Effector memory CD4-positive, alpha-beta T cell (primary cell): ENCODE data around the gene BICRA.

Source experiments
- DNase-seq, 3 donors: peaks; one replicate each; pipeline ENCODE4 v3.0.0-alpha.2; 2020
- H3K27ac ChIP-seq: 2 replicates; pipeline ENCODE4 v1.7.0; 2013; ENCODE audit warnings: mild to moderate bottlenecking, low read length, moderate library complexity; ENCODE audit not compliant: insufficient read depth, poor library complexity, severe bottlenecking
- H3K27me3 ChIP-seq: replicated peaks from 2 replicates; pipeline ENCODE4 v1.7.0; 2013; ENCODE audit warnings: mild to moderate bottlenecking, low read length; ENCODE audit not compliant: insufficient read depth, control insufficient read depth, poor library complexity, severe bottlenecking
- H3K36me3 ChIP-seq: 2 replicates; pipeline ENCODE4 v1.7.0; 2013; ENCODE audit warnings: mild to moderate bottlenecking, low read length, moderate library complexity; ENCODE audit not compliant: control insufficient read depth, insufficient read depth
- H3K4me1 ChIP-seq: 2 replicates; pipeline ENCODE4 v1.7.0; 2013; ENCODE audit warnings: low read length, mild to moderate bottlenecking; ENCODE audit not compliant: control insufficient read depth, insufficient read depth, poor library complexity, severe bottlenecking
- H3K4me3 ChIP-seq: 2 replicates; pipeline ENCODE4 v1.7.0; 2013; ENCODE audit warnings: low read length, low read depth, mild to moderate bottlenecking; ENCODE audit not compliant: insufficient read depth, poor library complexity, severe bottlenecking
- H3K9me3 ChIP-seq: 2 replicates; pipeline ENCODE4 v1.7.0; 2013; ENCODE audit warnings: mild to moderate bottlenecking, low read length, moderate library complexity; ENCODE audit not compliant: control insufficient read depth

BICRA gene

DNA sequence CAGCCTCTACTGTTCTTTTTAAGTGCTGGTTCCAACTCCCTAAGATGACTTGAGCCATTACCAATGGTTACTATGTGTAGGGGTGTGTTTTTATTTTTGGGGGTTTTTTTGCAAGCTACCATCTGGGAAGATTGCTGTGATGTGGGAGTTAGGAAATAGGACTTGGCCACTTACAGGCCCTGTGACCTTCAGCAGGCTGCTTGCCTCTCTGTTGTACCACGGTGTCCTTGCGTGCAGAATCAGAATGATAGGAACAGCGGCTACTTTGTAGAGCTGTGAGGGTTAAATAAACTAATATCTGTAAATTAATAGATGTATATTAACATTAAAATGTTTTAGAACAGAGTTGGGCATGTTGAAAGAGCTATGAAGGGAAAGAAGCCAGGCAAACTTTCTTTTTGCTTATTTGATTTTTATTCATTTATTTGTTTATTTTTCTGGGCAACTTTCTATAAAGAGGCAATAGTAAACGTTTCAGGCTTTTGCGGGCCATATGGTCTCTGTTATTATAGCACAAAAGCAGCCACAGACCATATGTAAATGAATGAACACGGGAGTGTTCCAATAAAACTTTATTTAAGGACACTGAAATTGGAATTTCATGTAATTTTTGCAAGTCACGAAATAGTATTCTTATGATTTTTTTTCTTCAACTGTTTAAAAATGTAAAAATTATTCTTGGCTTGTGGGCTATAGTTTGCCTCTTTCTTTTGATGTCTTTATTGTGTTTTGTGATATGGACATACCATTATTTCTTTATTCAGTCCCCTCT lies 77.9 kb downstream of the BICRA start:
- Histone ChIP-seq H3K4me1 (no peaks in the 10 kb centered on the region), H3K27me3 (no peaks in the 10 kb centered on the region), H3K36me3 (peaks cover 4% of the 10 kb centered on the region), H3K9me3 (no peaks in the 10 kb centered on the region), H3K27ac (no peak overlapping the region), H3K4me3 (no peak overlapping the region)
- DNase-seq = no peak

DNA sequence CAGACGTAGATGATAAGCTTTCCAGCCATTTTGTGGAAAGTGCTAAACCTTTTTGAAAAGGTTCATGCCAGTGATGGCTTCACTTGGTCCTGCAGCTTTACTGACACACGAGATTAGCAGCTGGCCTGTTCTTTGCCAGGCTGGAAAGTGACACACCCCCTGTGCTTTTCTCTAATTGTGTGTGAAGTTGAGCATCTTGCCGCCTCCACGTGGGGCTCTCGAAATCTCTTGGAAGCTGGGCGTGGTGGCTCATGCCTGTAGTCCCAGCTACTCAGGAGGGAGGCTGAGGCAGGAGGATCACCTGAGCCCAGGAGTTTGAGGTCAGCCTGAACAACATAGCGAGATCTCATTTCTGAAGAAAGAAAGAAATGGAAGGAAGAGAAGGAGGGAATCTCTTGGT lies 79.0 kb downstream of the BICRA start:
- Histone ChIP-seq H3K4me1 (no peaks in the 10 kb centered on the region), H3K27ac (no peak overlapping the region), H3K27me3 (no peaks in the 10 kb centered on the region), H3K9me3 (no peaks in the 10 kb centered on the region), H3K4me3 (no peak overlapping the region), H3K36me3 (no peaks in the 10 kb centered on the region)
- no peak for DNase-seq

DNA sequence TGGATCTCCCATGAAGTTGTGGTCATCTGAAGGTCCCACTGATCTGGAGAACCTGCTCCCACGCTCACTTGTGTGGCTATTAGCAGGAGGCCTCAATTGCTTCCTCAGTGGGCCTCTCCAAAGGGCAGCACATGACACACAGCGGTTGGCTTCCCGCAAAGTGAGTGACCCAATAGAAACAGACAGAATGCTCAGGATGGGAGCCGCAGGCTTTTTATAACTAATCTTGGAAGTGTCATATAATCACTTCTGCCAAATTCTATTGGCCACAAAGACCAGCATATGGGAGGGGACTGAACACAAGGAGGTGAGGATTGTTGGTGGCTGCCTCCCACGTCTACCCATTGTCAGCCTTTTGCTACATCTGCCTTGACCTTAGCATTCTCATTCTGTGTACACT lies 82.2 kb downstream of the BICRA start:
- no peak for DNase-seq
- H3K27me3 ChIP-seq = no peaks in the 10 kb centered on the region
- H3K27ac ChIP-seq = no peak overlapping the region
- H3K36me3 ChIP-seq = peaks cover 6% of the 10 kb centered on the region
- H3K4me3 ChIP-seq = no peak overlapping the region
- no peaks in the 10 kb centered on the region for H3K4me1 ChIP-seq
- no peaks in the 10 kb centered on the region for H3K9me3 ChIP-seq

DNA sequence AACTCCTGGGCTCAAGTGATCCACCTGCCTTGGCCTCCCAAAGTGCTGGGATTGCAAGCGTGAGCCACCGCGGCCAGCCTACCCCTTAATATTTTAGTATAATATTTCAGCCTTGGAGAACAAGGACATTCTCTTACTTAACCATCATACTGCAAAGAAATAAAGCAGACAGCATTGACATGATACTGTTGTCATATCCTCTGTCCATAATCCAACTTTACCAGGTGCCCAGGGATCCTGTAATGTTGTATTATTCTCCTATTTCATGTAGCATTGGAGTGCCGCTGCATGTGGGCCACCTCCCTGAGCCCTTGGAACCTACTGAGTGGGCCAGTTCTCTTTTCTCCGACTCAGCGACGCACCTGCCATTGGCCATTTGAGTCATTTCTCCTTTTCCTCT lies 82.8 kb downstream of the BICRA start:
- peaks cover 12% of the 10 kb centered on the region for H3K36me3 ChIP-seq
- H3K9me3 ChIP-seq = no peaks in the 10 kb centered on the region
- no peak for DNase-seq
- no peak overlapping the region for H3K27ac ChIP-seq
- H3K4me1 ChIP-seq = no peaks in the 10 kb centered on the region
- no peaks in the 10 kb centered on the region for H3K27me3 ChIP-seq
- no peak overlapping the region for H3K4me3 ChIP-seq

DNA sequence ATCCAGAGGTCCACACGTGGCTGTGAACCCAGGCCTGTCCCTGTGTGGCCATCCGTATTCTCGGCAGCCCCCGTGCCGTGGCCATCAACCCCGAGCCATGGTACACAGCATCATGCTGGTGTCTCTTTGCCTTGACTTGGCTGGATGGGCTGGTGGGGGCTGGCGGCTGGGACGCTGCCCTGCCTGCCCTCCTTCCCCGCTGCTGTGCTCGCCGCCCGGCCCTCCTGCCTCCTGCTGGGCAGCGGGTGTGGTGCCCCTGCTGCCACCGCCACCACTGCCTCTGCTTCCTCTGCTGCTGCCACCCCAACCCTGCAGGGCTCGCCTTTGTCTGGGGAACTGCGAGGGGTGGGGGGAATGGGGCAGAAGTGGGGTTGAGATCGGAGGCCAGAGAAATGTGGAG lies 84.6 kb downstream of the BICRA start:
- no peaks in the 10 kb centered on the region for H3K27me3 ChIP-seq
- H3K9me3 ChIP-seq = no peaks in the 10 kb centered on the region
- no peak for DNase-seq
- no peaks in the 10 kb centered on the region for H3K4me1 ChIP-seq
- H3K27ac ChIP-seq = no peak overlapping the region
- peaks cover 15% of the 10 kb centered on the region for H3K36me3 ChIP-seq
- no peak overlapping the region for H3K4me3 ChIP-seq

DNA sequence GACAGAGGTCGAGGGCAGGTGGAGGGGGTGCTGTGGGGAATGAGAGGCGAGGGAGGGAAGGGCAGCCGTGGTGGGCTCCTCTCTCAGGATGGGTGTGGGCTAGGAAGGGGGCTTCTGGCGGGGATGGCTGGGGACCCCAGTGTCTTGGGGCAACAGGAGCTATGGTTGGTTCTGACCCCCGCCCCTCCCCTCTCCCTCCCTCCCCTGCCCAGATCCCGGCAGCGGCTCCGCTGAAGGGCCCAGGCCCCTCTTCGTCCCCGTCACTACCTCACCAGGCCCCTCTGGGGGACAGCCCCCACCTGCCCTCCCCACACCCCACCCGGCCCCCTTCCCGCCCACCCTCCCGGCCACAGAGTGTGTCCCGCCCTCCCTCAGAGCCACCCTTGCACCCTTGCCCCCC lies 85.0 kb downstream of the BICRA start:
- H3K4me3 ChIP-seq = no peak overlapping the region
- H3K9me3 ChIP-seq = no peaks in the 10 kb centered on the region
- H3K4me1 ChIP-seq = no peaks in the 10 kb centered on the region
- no peak overlapping the region for H3K27ac ChIP-seq
- no peaks in the 10 kb centered on the region for H3K27me3 ChIP-seq
- DNase-seq = no peak
- H3K36me3 ChIP-seq = peaks cover 19% of the 10 kb centered on the region

DNA sequence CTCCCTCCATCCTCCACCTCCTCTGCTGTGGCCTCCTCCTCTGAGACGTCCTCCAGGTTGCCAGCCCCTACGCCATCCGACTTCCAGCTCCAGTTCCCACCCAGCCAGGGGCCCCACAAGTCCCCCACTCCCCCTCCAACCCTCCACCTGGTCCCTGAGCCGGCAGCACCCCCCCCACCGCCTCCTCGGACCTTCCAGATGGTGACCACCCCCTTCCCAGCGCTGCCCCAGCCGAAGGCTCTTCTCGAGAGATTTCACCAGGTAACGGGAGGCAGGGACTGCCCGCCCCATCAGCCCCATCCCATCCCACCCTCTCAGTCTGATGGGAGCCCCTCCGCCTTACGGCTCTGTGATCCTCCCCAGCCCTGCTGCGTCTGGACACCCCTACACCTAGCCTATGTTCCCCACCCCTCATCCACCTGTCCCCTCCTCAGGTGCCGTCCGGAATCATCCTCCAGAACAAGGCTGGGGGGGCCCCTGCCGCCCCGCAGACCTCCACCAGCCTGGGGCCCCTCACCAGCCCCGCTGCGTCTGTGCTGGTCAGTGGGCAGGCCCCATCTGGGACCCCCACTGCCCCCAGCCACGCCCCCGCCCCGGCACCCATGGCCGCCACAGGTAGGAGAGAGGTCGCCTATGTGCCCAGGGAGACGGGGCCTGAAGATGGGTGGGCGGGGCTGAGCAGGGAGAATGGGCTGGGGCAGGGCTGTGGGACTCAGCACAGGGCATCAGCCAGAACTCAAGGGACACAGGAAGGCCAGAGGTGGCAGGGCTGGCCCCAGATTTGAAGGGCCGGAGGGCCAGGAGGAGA lies 85.7 kb downstream of the BICRA start:
- H3K4me3 ChIP-seq = no peak overlapping the region
- H3K9me3 ChIP-seq = no peaks in the 10 kb centered on the region
- H3K27ac ChIP-seq = no peak overlapping the region
- H3K27me3 ChIP-seq = no peaks in the 10 kb centered on the region
- H3K36me3 ChIP-seq = peaks cover 27% of the 10 kb centered on the region
- no peak for DNase-seq
- no peaks in the 10 kb centered on the region for H3K4me1 ChIP-seq

DNA sequence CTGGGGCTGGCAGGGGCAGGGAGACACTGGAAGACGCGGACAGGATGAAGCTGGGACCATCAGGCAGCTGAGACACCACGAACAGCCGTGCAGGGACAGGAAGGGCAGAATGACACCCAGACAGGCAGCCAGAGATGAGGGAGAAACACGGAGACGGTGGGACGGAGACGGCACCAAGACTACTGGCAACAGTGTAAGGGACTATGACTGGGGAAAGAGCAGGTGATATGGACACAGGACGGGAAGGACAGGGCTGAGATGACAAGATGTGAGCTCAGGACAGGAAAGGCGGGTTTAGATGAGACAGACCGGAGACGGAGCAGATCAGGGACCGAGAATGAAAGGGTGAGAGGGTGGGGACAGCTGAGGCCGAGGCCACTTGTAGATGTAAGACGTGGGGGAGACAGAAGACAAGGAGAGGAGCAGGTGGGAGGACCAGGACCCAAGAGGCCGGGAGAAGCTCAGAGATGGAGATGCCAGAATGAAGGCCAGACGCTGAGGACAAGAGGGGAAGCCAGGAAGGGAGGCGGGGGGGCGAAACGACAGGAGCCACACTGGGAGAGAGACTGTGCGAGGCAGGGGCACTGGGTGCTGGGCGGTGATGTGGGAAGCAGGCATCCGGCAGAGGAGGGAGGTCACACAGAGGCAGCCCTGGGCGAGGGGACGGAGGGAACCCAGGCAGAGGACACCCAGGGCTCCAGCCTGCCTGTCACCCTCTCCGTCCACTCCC lies 86.8 kb downstream of the BICRA start:
- Histone ChIP-seq H3K4me1 (no peaks in the 10 kb centered on the region), H3K4me3 (no peak overlapping the region), H3K27ac (no peak overlapping the region), H3K36me3 (peaks cover 37% of the 10 kb centered on the region), H3K9me3 (no peaks in the 10 kb centered on the region), H3K27me3 (no peaks in the 10 kb centered on the region)
- DNase-seq = no peak

DNA sequence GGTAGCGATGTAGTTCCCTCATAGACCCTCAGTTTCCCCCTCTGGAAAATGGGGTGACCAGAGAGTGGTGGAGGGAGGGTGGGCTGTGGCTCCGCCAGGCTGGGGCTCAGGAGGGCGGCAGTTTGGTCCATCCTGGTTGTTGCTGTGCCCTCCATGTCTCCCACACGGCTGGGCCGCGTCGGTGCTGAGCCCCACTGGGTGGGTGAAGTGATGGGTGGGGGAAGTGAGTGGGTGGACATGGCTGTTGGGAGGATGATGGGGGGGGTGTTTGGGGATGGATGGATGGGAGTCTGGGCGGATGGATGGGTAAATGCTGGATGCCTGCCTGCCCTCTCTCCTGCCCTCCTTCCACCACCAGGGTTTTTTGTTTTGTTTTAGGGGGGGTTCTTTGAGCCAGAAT lies 87.7 kb downstream of the BICRA start:
- H3K36me3 ChIP-seq = peaks cover 39% of the 10 kb centered on the region
- H3K4me3 ChIP-seq = no peak overlapping the region
- DNase-seq = no peak

More for the DNA sequence above, 87.7 kb downstream of the BICRA start:
- Histone ChIP-seq H3K4me1 (no peaks in the 10 kb centered on the region), H3K27ac (no peak overlapping the region), H3K9me3 (no peaks in the 10 kb centered on the region), H3K27me3 (no peaks in the 10 kb centered on the region)
